GM19463 (cell line): ENCODE data around the gene OVOL2.

Experiments
- ATAC-seq: cut with Tn5 transposase; IDR thresholded peaks from one replicate; pipeline ENCODE4 v1.9.1; 2021; ENCODE audit warnings: mild to moderate bottlenecking, moderate library complexity; ENCODE audit not compliant: unreplicated experiment

Gene OVOL2

DNA sequence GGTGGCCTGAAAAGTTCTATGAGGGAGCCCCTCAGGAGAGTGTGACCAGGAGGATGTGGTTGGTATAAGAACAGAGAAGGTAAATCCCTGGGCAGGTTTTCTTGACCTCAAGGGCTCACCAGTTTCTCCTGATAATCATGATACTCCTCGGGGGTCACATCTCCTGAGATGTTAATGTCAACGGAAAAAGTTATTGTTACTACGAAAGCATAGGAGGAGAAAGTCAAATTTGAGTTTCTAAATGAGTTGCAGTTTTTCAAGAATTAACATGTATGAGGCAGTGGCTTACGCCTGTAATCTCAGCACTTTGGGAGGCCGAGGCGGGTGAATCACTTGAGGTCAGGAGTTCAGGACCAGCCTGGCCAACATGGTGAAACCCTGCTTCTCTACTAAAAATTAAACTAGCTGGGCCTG is 65.5 kb downstream of the OVOL2 start:
- peak; percentile 69 for ATAC-seq

DNA sequence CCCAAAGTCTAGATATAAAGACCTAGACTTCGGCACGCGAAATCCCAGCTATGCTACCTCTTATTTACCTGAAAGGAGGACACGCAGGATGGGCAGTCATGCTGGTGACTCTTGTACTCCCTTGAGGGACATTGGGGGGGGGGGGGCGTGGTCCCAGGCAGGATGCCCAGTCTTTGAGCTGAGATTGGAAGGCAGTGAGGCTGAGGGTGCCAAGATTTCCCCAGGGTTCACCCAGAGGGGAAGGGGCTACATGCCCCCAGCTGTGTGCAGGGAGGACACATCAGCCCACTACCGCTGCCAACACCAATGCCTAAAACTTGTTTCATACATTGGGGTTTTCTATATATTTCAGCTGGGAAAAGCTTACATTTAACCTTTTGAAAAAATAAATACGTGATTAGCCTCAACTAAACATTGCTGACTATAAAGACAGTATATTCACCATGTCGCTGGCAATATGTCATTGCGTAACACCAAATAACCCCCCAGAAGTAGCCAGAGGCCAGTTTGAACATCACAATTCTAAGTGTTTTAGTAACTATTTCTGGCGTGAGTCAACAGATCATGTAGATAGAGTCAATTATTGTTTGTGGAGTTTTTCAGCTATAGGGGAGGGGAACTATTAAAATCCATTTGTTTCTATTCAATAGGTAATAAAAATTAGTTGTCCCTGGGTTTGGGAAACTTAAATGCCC is 67.3 kb downstream of the OVOL2 start:
- no peak for ATAC-seq

DNA sequence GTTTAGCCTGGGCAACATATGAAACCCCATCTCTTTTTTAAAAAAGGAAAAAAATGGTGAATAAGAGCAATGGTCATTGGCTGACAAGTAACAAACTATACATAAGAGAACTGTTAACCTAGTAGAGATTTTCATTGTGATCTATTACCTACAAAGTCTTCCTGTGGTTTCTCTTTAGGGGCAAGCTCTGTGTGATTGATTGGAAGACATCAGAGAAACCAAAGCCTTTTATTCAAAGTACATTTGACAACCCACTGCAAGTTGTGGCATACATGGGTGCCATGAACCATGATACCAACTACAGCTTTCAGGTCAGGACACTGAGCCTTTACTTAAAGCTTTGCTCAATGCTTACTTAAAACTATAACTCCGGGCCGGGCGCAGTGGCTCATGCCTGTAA is 69.7 kb downstream of the OVOL2 start:
- no peak for ATAC-seq

DNA sequence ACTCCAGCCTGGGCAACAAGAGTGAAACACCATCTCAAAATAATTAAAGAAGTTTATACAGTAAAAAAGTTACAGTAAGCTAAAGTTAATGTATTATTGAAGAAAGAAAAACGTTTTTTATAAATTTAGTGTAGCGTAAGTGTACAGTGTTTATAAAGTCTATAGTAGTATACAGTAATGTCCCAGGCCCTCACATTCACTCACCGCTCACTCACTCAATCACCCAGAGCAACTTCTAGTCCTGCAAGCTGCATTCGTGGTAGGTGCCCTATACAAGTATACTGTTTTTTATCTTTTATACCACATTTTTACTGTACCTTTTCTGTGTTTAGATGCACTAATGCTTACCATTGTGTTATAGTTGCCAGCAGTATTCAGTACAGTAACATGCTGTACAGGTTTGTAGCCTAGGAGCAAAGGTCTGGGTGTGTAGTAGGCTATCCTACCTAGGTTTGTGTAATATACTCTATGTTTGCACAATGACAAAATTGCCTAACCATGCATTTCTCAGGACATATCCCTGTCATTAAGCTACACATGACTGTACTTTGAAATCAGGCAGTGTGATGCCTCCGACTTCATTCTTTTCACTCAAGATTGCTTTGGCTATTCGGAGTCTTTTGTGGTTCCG is 72.2 kb downstream of the OVOL2 start:
- ATAC-seq: no peak

DNA sequence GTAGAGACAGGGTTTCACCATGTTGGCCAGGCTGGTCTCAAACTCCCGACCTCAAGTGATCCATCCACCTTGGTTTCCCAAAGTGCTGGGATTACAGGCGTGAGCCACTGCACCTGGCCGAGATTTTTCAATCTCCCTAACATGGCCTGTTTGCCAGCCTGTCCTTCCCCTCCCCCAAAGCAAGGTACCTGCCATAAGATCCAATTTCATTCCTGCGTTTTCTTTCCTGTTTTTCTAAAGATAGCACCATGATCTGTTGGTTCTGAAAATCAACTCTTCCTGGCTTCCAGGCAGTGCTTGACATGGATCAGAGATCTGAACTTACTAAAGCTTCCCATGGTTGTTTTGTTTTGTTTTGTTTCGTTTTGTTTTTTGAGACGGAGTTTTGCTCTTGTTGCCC is 81.4 kb downstream of the OVOL2 start:
- ATAC-seq: no peak
